Epithelial cell of alveolus of lung (primary cell): ENCODE measurements around the gene TRIM63. TPM values are rescaled to one million over a fixed set of nuclear protein-coding genes. Genes with fewer than 3 reads are reported as not detected.

Experiments
- total RNA-seq: library from RNA; depleted of rRNA; stranded (reverse); fragments of >200 nt; gene quantifications from 2 replicates; pipeline ENCODE4 v1.2.1, GENCODE V29; 2015

Gene TRIM63
- not detected in 2 replicates for total RNA-seq

GRCh38 chr1:26067432-26067911 lies at the start of gene TRIM63:
TSS of gene TRIM63 (minus strand) at chr1:26067630. CDS start at chr1:26067494, 136 bp downstream.

GRCh38 chr1:26111530-26112406 lies 44.3 kb upstream of the TRIM63 start, which contains the start of gene PDIK1L:
TSS of gene PDIK1L (plus strand) at chr1:26111824. CDS start at chr1:26114309, 2,485 bp downstream.

GRCh38 chr1:26045722-26046245 lies 21.6 kb downstream of the TRIM63 start, which contains the start of gene SLC30A2:
TSS of gene SLC30A2 (minus strand) at chr1:26046118. CDS start at chr1:26045896, 222 bp downstream.

GRCh38 chr1:26021647-26022403 lies 45.6 kb downstream of the TRIM63 start, which contains the start of gene EXTL1:
TSS of gene EXTL1 (plus strand) at chr1:26021775. CDS start at chr1:26022647, 872 bp downstream.

Other genes with a start within 250 kb of the TRIM63 start
- 38.8 and 66.0 TPM in 2 replicates for gene MTFR1L, start 247.7 kb downstream of the TRIM63 start, total RNA-seq
- gene AUNIP, start 208.2 kb downstream of the TRIM63 start, total RNA-seq: 2.7 and 3.2 TPM in 2 replicates
- 14.1 and 15.3 TPM in 2 replicates for gene PAQR7, start 191.9 kb downstream of the TRIM63 start, total RNA-seq
- gene STMN1, start 161.2 kb downstream of the TRIM63 start, total RNA-seq: 95.9 and 137 TPM in 2 replicates
- gene PAFAH2, start 69.6 kb downstream of the TRIM63 start, total RNA-seq: 6.6 and 8.3 TPM in 2 replicates
- 0.52 and 0.56 TPM in 2 replicates for gene EXTL1, start 45.9 kb downstream of the TRIM63 start, total RNA-seq
- gene SLC30A2, start 21.5 kb downstream of the TRIM63 start, total RNA-seq: not detected in 2 replicates
- gene PDIK1L, start 44.2 kb upstream of the TRIM63 start, total RNA-seq: 2.7 and 5.9 TPM in 2 replicates
- gene FAM110D, start 91.4 kb upstream of the TRIM63 start, total RNA-seq: under 0.01 TPM in 1 of 2 replicates, not detected in the other
- not detected in 2 replicates for gene C1orf232, start 101.3 kb upstream of the TRIM63 start, total RNA-seq
- 36.7 and 51.8 TPM in 2 replicates for gene ZNF593, start 102.3 kb upstream of the TRIM63 start, total RNA-seq
- gene ZNF593OS, start 104.2 kb upstream of the TRIM63 start, total RNA-seq: not detected in 2 replicates
- 0.52 TPM in 1 of 2 replicates, not detected in the other for gene CNKSR1, start 109.9 kb upstream of the TRIM63 start, total RNA-seq
- gene CATSPER4, start 123.0 kb upstream of the TRIM63 start, total RNA-seq: not detected in 2 replicates
- gene CEP85, start 166.6 kb upstream of the TRIM63 start, total RNA-seq: 4.6 and 5.4 TPM in 2 replicates
- gene SH3BGRL3, start 212.5 kb upstream of the TRIM63 start, total RNA-seq: 89.3 and 181 TPM in 2 replicates
- 2.7 and 7.5 TPM in 2 replicates for gene UBXN11, start 239.0 kb upstream of the TRIM63 start, total RNA-seq